Activated CD8-positive, alpha-beta T cell treated with anti-CD3 and anti-CD28 coated beads, Interleukin-2, amount 10 ng/mL, durations not matched to agents 7 days and 5 days (primary cell): ENCODE data around the gene ATP11B. TPM values are rescaled to one million over a fixed set of nuclear protein-coding genes. Genes with fewer than 3 reads are reported as not detected.

Experiments used
- ATAC-seq: fragments of 150-1000 bp; cut with Tn5 transposase; one replicate; pipeline ENCODE4 v1.10.0; 2021; ENCODE audit warnings: moderate library complexity
- CTCF ChIA-PET: fragments of 350-600 bp; sonication (Branson Sonifier 250); formaldehyde crosslinking; loops from one replicate; lab custom pipeline; 2021; ENCODE audit warnings: antibody characterized with exemption; lab: Charles Lee
- POLR2A ChIA-PET: fragments of 350-600 bp; sonication (Branson Sonifier 250); formaldehyde crosslinking; loops from one replicate; lab custom pipeline; 2021; ENCODE audit warnings: antibody characterized with exemption; lab: Charles Lee
- DNase-seq: peaks from one replicate; pipeline ENCODE4 v3.0.0-alpha.2; 2020
- H3K27ac Mint-ChIP-seq: one replicate; pipeline ENCODE4 v1.8.0; 2021; ENCODE audit warnings: mild to moderate bottlenecking, mixed read lengths
- H3K27me3 Mint-ChIP-seq: one replicate; pipeline ENCODE4 v1.8.0; 2021; ENCODE audit warnings: low read depth, mixed read lengths
- H3K36me3 Mint-ChIP-seq: one replicate; pipeline ENCODE4 v1.8.0; 2021; ENCODE audit warnings: low read depth, mixed read lengths
- H3K4me1 Mint-ChIP-seq: one replicate; pipeline ENCODE4 v1.8.0; 2021; ENCODE audit warnings: low read depth, mixed read lengths
- H3K4me3 Mint-ChIP-seq: one replicate; pipeline ENCODE4 v1.8.0; 2021; ENCODE audit warnings: mild to moderate bottlenecking, mixed read lengths
- H3K9me3 Mint-ChIP-seq: one replicate; pipeline ENCODE4 v1.8.0; 2022; ENCODE audit warnings: mixed read lengths; ENCODE audit not compliant: insufficient read depth
- total RNA-seq, 2 experiments: library from RNA; stranded (reverse); gene quantifications; one replicate each; pipeline ENCODE4 v1.2.3, GENCODE V29; 2021

ATP11B gene
- total RNA-seq, 2 experiments from 2014 or later = 124 to 125 TPM

GRCh38 chr3:182965861-182966366 is 172.6 kb downstream of the ATP11B start:
- ATAC-seq = no peak
- Mint-ChIP-seq H3K36me3 (peaks cover 56% of the 10 kb centered on the region), H3K27me3 (no peaks in the 10 kb centered on the region), H3K9me3 (no peaks in the 10 kb centered on the region), H3K27ac (no peak overlapping the region), H3K4me1 (peaks cover 59% of the 10 kb centered on the region), H3K4me3 (no peak overlapping the region)
- ChIA-PET POLR2A (interaction anchor here (0.8 kb wide), 1 partner anchor 10 kb away, joined by 3 read pairs; no protein-coding TSS in a partner anchor), CTCF (interaction anchor here (1.4 to 1.9 kb wide), 2 partner anchors 56 to 282 kb away, joined by 3 to 4 read pairs; no protein-coding TSS in a partner anchor)
- DNase-seq = no peak

GRCh38 chr3:182967218-182968204 is 174.2 kb downstream of the ATP11B start:
- Mint-ChIP-seq H3K27me3 (no peaks in the 10 kb centered on the region), H3K4me1 (peaks cover 62% of the 10 kb centered on the region), H3K4me3 (peak overlapping the region; percentile 59), H3K27ac (peak overlapping the region; percentile 94), H3K9me3 (no peaks in the 10 kb centered on the region), H3K36me3 (peaks cover 56% of the 10 kb centered on the region)
- CTCF ChIA-PET = interaction anchor here (1.4 to 1.9 kb wide), 2 partner anchors 54 to 58 kb away, joined by 4 to 5 read pairs; no protein-coding TSS in a partner anchor
- peak; percentile 56 for DNase-seq
- ATAC-seq = peak; percentile 89
- POLR2A ChIA-PET = interaction anchor here (0.6 to 1.5 kb wide), 2 partner anchors 11 kb away, joined by 3 read pairs; no protein-coding TSS in a partner anchor

- Mint-ChIP-seq H3K4me3 (no peak overlapping the region), H3K9me3 (no peaks in the 10 kb centered on the region), H3K4me1 (peaks cover 58% of the 10 kb centered on the region), H3K36me3 (peaks cover 56% of the 10 kb centered on the region), H3K27me3 (no peaks in the 10 kb centered on the region), H3K27ac (peak overlapping the region; percentile 3)
- ATAC-seq = no peak
- DNase-seq = no peak
- POLR2A ChIA-PET = interaction anchor here (1.5 kb wide), 1 partner anchor 9 kb away, joined by 3 read pairs; no protein-coding TSS in a partner anchor
- CTCF ChIA-PET = interaction anchor here (1.2 to 3.6 kb wide), 4 partner anchors 9 to 59 kb away, joined by 5 to 16 read pairs (median 7); no protein-coding TSS in a partner anchor
Measured at GRCh38 chr3:182969277-182969676, 176.0 kb downstream of the ATP11B start.

- Mint-ChIP-seq H3K4me1 (peaks cover 60% of the 10 kb centered on the region), H3K4me3 (no peak overlapping the region), H3K36me3 (peaks cover 56% of the 10 kb centered on the region), H3K9me3 (no peaks in the 10 kb centered on the region), H3K27me3 (no peaks in the 10 kb centered on the region), H3K27ac (no peak overlapping the region)
- DNase-seq = no peak
- POLR2A ChIA-PET = no interaction called here
- no peak for ATAC-seq
- CTCF ChIA-PET = interaction anchor here (0.9 to 3.6 kb wide), 3 partner anchors 9 to 315 kb away, joined by 3 to 16 read pairs (median 9); no protein-coding TSS in a partner anchor
Measured at GRCh38 chr3:182969853-182970252, 176.5 kb downstream of the ATP11B start.

- H3K4me3 Mint-ChIP-seq = no peak overlapping the region
- peaks cover 45% of the 10 kb centered on the region for H3K36me3 Mint-ChIP-seq
- H3K27ac Mint-ChIP-seq = peak overlapping the region; percentile 0
- H3K4me1 Mint-ChIP-seq = peaks cover 60% of the 10 kb centered on the region
- no peaks in the 10 kb centered on the region for H3K27me3 Mint-ChIP-seq
- H3K9me3 Mint-ChIP-seq = no peaks in the 10 kb centered on the region
- ChIA-PET CTCF (interaction anchor here (0.6 to 3.6 kb wide), 3 partner anchors 8 to 129 kb away, joined by 3 to 16 read pairs (median 9); no protein-coding TSS in a partner anchor), POLR2A (interaction anchor here (0.8 kb wide), 1 partner anchor 11 kb away, joined by 4 read pairs; no protein-coding TSS in a partner anchor)
- no peak for ATAC-seq
- DNase-seq = no peak
Measured at GRCh38 chr3:182970811-182971418, 177.6 kb downstream of the ATP11B start.

Other genes with a start within 250 kb of the ATP11B start
- 10 to 100 TPM; 80.8 to 84.5 TPM for gene DCUN1D1, start 187.0 kb downstream of the ATP11B start, total RNA-seq